A549 (cell line): ENCODE data around the gene TBX5. TPM values are rescaled to one million over a fixed set of nuclear protein-coding genes. Genes with fewer than 3 reads are reported as not detected.

Experiments used
- ATAC-seq, 2 experiments: fragments of 200-7000 bp in 1 of 2; fragments of >200 bp in 1 of 2; cut with Nextera tagmentation in 1 of 2; cut with Tn5 transposase in 1 of 2; 3 replicates each; pipeline versions ENCODE4 v1.8.0 to v1.9.1; 2018 to 2020; ENCODE audit warnings: mild to moderate bottlenecking in 1 of 2, moderate library complexity in 1 of 2
- CTCF ChIA-PET: fragments of 300-600 bp; sonication (Branson Sonifier 250); formaldehyde crosslinking; extraction: SDS; loops from one replicate; lab custom pipeline; 2021; ENCODE audit warnings: antibody characterized with exemption, inconsistent platforms; lab: Yijun Ruan, JAX
- POLR2A ChIA-PET: fragments of 350-600 bp; formaldehyde crosslinking; extraction: SDS; loops from one replicate; lab custom pipeline; 2021; ENCODE audit warnings: antibody characterized with exemption, inconsistent platforms; lab: Yijun Ruan, JAX
- DNase-seq, 2 experiments: peaks; one replicate each; pipeline versions ENCODE4 v3.0.0 to v3.0.0-alpha.2; 2011 to 2016; ENCODE audit warnings: low read depth in 1 of 2, low spot score in 1 of 2
- FAIRE-seq: peaks from 2 replicates; lab custom pipeline; 2011; peaks lifted over from hg19 to GRCh38; lab: Jason Lieb, UNC
- H3K27ac ChIP-seq, 2 experiments: fragments of >200 bp; sonication (Bioruptor Twin); formaldehyde crosslinking; 3 replicates each; pipeline ENCODE4 v1.5.1; 2016 to 2017
- H3K4me1 ChIP-seq: fragments of >200 bp; sonication (Bioruptor Twin); formaldehyde crosslinking; 3 replicates; pipeline ENCODE4 v1.6.1; 2016
- H3K4me2 ChIP-seq: fragments of >200 bp; sonication (Bioruptor Twin); formaldehyde crosslinking; 3 replicates; pipeline ENCODE4 v1.6.1; 2016
- H3K4me3 ChIP-seq: fragments of >200 bp; sonication (Bioruptor Twin); formaldehyde crosslinking; 3 replicates; pipeline ENCODE4 v1.5.1; 2016
- H3K9me3 ChIP-seq: fragments of >200 bp; sonication (Bioruptor Twin); formaldehyde crosslinking; 3 replicates; pipeline ENCODE4 v1.6.1; 2016
- BHLHE40 ChIP-seq: IDR thresholded peaks from 2 replicates; pipeline ENCODE4 v1.6.1; 2012; ENCODE audit warnings: low read depth, low read length, inconsistent platforms
- EHF ChIP-seq: fragments of 250-450 bp; sonication (Bioruptor Pico); IDR thresholded peaks from 2 replicates; pipeline ENCODE4 v1.5.0; 2020; ENCODE audit warnings: mild to moderate bottlenecking
- EHMT2 ChIP-seq: fragments of 200-600 bp; sonication (generic); IDR thresholded peaks from 2 replicates; pipeline ENCODE4 v1.6.1; 2016; ENCODE audit warnings: antibody characterized with exemption, low read depth, mild to moderate bottlenecking, moderate library complexity
- ESRRA ChIP-seq: fragments of 150-350 bp; IDR thresholded peaks from 2 replicates; pipeline ENCODE4 v1.6.1; 2014; ENCODE audit warnings: mild to moderate bottlenecking, low read length, borderline replicate concordance
- FOSL2 ChIP-seq, 2 experiments: fragments of 450-650 bp in 1 of 2; fragments of >200 bp in 1 of 2; sonication (Bioruptor Twin) in 1 of 2; formaldehyde crosslinking; IDR thresholded peaks; 2 replicates each; pipeline versions ENCODE4 v1.5.0 to v1.6.1; 2016 to 2020; ENCODE audit warnings: mild to moderate bottlenecking in 1 of 2, moderate library complexity in 1 of 2
- HOXB13 ChIP-seq: fragments of 250-450 bp; sonication (Bioruptor Pico); IDR thresholded peaks from 2 replicates; pipeline ENCODE4 v1.5.0; 2020; ENCODE audit warnings: low read depth, mild to moderate bottlenecking, moderate library complexity
- JUNB ChIP-seq: fragments of >200 bp; sonication (Bioruptor Twin); formaldehyde crosslinking; IDR thresholded peaks from 2 replicates; pipeline ENCODE4 v1.6.1; 2016
- MAFK ChIP-seq: fragments of 450-650 bp; IDR thresholded peaks from 2 replicates; pipeline ENCODE4 v1.6.1; 2014; ENCODE audit not compliant: partially characterized antibody
- POLR2A ChIP-seq: IDR thresholded peaks from 2 replicates; pipeline ENCODE4 v1.6.1; 2012; ENCODE audit warnings: mild to moderate bottlenecking, low read length
- POLR2AphosphoS2 ChIP-seq: conservative IDR thresholded peaks from 2 replicates; pipeline ENCODE4 v1.6.1; 2012; ENCODE audit warnings: low read length, improper control_type of control experiment, inconsistent platforms
- RAD21 ChIP-seq, 2 experiments: fragments of >200 bp in 1 of 2; sonication (Bioruptor Twin) in 1 of 2; formaldehyde crosslinking in 1 of 2; IDR thresholded peaks in 1 of 2; conservative IDR thresholded peaks in 1 of 2; 2 replicates in 1 of 2; 3 replicates in 1 of 2; pipeline ENCODE4 v1.6.1; 2012 to 2018; ENCODE audit warnings: inconsistent platforms in 1 of 2
- RCOR1 ChIP-seq: fragments of 150-350 bp; IDR thresholded peaks from 2 replicates; pipeline ENCODE4 v1.6.1; 2014; ENCODE audit warnings: antibody characterized with exemption, low read length, low read depth
- SMC3 ChIP-seq: fragments of >200 bp; sonication (Bioruptor Twin); formaldehyde crosslinking; IDR thresholded peaks from 3 replicates; pipeline ENCODE4 v1.6.1; 2018; ENCODE audit warnings: inconsistent platforms
- TFCP2L1 ChIP-seq: fragments of 250-450 bp; sonication (Bioruptor Pico); IDR thresholded peaks from 2 replicates; pipeline ENCODE4 v1.5.0; 2021; ENCODE audit warnings: mild to moderate bottlenecking
- USF2 ChIP-seq: fragments of 450-650 bp; IDR thresholded peaks from 2 replicates; pipeline ENCODE4 v1.6.1; 2014; ENCODE audit warnings: antibody characterized with exemption
- ZC3H11A ChIP-seq: fragments of 450-650 bp; IDR thresholded peaks from 2 replicates; pipeline ENCODE4 v1.6.1; 2014; ENCODE audit warnings: antibody characterized with exemption, mild to moderate bottlenecking
- ZFP36 ChIP-seq: fragments of 450-650 bp; IDR thresholded peaks from 2 replicates; pipeline ENCODE4 v1.6.1; 2014; ENCODE audit warnings: borderline replicate concordance; ENCODE audit not compliant: partially characterized antibody
- ZNF302 ChIP-seq: fragments of 250-450 bp; sonication (Bioruptor Pico); IDR thresholded peaks from 2 replicates; pipeline ENCODE4 v1.9.0; 2021; ENCODE audit warnings: inconsistent platforms, mild to moderate bottlenecking, moderate library complexity
- WGBS: methylation state at CpG from one replicate; pipeline ENCODE4 v1.1.6; 2017; ENCODE audit errors: missing lambda C conversion rate; 5-methylcytosine and 5-hydroxymethylcytosine counted together
- polyA plus RNA-seq, 4 experiments: library from polyadenylated mRNA; depleted of rRNA in 3 of 4; stranded (reverse); fragments of >200 nt; fragmentation: RNase III in 1 of 4; extraction: RNeasy Plus Mini Kit Qiagen cat#74134 plus additional on column Dnase treatment in 1 of 4; gene quantifications; 2 replicates in 3 of 4; 3 replicates in 1 of 4; pipeline ENCODE4 v1.2.3, GENCODE V29; 2011 to 2017
- TF ChIP-seq, protein P1 (sequence below): fragments of 150-350 bp; IDR thresholded peaks from 2 replicates; pipeline ENCODE4 v1.6.1; 2014; ENCODE audit warnings: low read depth, mild to moderate bottlenecking, low read length
- TF ChIP-seq, protein P2 (sequence below): IDR thresholded peaks from 2 replicates; pipeline ENCODE4 v1.6.1; 2012; ENCODE audit warnings: low read depth, borderline replicate concordance
- TF ChIP-seq, protein P3 (sequence below): fragments of >200 bp; sonication (Bioruptor Twin); formaldehyde crosslinking; IDR thresholded peaks from 3 replicates; pipeline ENCODE4 v1.6.1; 2016

TBX5 gene
- polyA plus RNA-seq, 2 of the 4 experiments (the other 2 are of a cell fraction): not detected

- no peak for ATAC-seq
These were observed 506 bp upstream of the TBX5 start for GRCh38 chr12:114406316-114406983.

DNA sequence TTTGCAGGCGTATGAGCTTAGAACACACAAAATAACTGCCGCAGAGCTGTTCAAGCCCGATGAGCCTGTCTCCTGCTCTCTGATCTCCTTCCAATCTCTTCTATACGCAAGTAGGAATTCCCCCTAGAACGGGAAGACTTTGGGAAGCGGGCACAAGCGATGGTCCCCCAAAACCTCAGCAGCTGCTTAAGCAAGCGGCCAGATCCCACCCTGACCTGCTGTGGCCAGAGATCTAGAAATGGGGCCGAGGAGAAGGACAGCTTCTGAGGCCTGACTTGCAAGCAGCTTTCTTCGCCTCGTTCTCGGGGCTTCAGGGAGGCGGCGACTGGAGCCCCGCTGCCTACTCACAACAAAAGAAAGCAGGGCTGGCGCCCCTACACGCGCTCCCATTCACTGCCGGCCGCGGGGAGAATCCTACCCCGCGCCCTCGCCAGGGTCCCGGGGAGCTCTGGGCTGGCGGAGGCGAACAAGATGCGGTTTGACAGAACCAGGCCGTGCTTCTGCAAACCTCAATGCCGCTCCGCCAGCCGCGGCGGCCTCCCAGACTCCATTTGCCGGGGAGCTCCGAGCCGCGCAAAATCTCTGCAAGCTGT is 922 bp downstream of the TBX5 start:
- 35% methylated on average over 28 of the region's 38 CpGs for WGBS
- Histone ChIP-seq H3K4me2 (peak overlapping the region; percentile 69), H3K9me3 (no peaks in the 10 kb centered on the region), H3K27ac (no peak overlapping the region), H3K4me3 (peak overlapping the region; percentile 28; the same call in 2 of the 3 replicates), H3K4me1 (no peaks in the 10 kb centered on the region)
- ChIA-PET POLR2A (interaction anchor here (0.6 kb wide), 1 partner anchor 279 kb away, joined by 3 read pairs; the partner anchor contains the start of gene TBX3), CTCF (no interaction called here)
- no peak for DNase-seq
- no peak for FAIRE-seq
- peak in 1 of 2 experiments; percentile 31; a peak in 3 of 6 replicates for ATAC-seq
- TF ChIP-seq RAD21 (conservative IDR thresholded peaks at IDR 0.05 in 1 of 2, IDR thresholded peaks at IDR 0.05 in 1 of 2) (no peak), BHLHE40 (no peak), RCOR1 (no peak), JUNB (no peak), EHF (CRISPR knock-in tag) (no peak), MAFK (no peak), TFCP2L1 (no peak), EHMT2 (no peak), FOSL2 (IDR thresholded peaks at IDR 0.05) (no peak), FOSL2 (CRISPR knock-in tag; IDR thresholded peaks at IDR 0.05) (no peak)
- TF ChIP-seq, protein P1, sequence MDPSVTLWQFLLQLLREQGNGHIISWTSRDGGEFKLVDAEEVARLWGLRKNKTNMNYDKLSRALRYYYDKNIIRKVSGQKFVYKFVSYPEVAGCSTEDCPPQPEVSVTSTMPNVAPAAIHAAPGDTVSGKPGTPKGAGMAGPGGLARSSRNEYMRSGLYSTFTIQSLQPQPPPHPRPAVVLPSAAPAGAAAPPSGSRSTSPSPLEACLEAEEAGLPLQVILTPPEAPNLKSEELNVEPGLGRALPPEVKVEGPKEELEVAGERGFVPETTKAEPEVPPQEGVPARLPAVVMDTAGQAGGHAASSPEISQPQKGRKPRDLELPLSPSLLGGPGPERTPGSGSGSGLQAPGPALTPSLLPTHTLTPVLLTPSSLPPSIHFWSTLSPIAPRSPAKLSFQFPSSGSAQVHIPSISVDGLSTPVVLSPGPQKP: no peak
- TF ChIP-seq, protein P2, sequence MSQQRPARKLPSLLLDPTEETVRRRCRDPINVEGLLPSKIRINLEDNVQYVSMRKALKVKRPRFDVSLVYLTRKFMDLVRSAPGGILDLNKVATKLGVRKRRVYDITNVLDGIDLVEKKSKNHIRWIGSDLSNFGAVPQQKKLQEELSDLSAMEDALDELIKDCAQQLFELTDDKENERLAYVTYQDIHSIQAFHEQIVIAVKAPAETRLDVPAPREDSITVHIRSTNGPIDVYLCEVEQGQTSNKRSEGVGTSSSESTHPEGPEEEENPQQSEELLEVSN: no peak

More at GRCh38 chr12:114406316-114406983, 506 bp upstream of the TBX5 start:
- H3K27ac ChIP-seq: no peak overlapping the region
- POLR2A ChIA-PET: no interaction called here
- no peak for DNase-seq
- no peak overlapping the region for H3K4me2 ChIP-seq
- H3K4me1 ChIP-seq: no peaks in the 10 kb centered on the region
- CTCF ChIA-PET: no interaction called here
- no peak for TF ChIP-seq ZC3H11A
- no peak for TF ChIP-seq SMC3
- TF ChIP-seq ESRRA: no peak
- no peak for TF ChIP-seq POLR2AphosphoS2
- no peak for TF ChIP-seq FOSL2 (IDR thresholded peaks at IDR 0.05)
- TF ChIP-seq FOSL2 (CRISPR knock-in tag; IDR thresholded peaks at IDR 0.05): no peak
- no peak for TF ChIP-seq HOXB13 (CRISPR knock-in tag)
- TF ChIP-seq ZFP36: no peak
- TF ChIP-seq JUNB: no peak
- TF ChIP-seq, protein P3, sequence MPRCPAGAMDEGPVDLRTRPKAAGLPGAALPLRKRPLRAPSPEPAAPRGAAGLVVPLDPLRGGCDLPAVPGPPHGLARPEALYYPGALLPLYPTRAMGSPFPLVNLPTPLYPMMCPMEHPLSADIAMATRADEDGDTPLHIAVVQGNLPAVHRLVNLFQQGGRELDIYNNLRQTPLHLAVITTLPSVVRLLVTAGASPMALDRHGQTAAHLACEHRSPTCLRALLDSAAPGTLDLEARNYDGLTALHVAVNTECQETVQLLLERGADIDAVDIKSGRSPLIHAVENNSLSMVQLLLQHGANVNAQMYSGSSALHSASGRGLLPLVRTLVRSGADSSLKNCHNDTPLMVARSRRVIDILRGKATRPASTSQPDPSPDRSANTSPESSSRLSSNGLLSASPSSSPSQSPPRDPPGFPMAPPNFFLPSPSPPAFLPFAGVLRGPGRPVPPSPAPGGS: no peak
- no peak for TF ChIP-seq POLR2A
- TF ChIP-seq USF2: no peak
- no peak for TF ChIP-seq ZNF302 (CRISPR knock-in tag)
- TF ChIP-seq, all 56 proteins: peak for 0
- H3K4me3 ChIP-seq: no peak overlapping the region
- no peaks in the 10 kb centered on the region for H3K9me3 ChIP-seq
- no peak for FAIRE-seq
- WGBS: 39% methylated on average over 24 of the region's 24 CpGs
